GM12891 (cell line): Measurements from ENCODE around the gene DAZAP1.

Source experiments
- POLR2A ChIP-seq: IDR thresholded peaks from 2 replicates; pipeline ENCODE4 v1.6.1; 2011; ENCODE audit warnings: low read depth, low read length, control low read depth
- POLR2AphosphoS5 ChIP-seq: IDR thresholded peaks from 2 replicates; pipeline ENCODE4 v1.6.1; 2011; ENCODE audit warnings: low read depth, low read length, control low read depth
- SPI1 ChIP-seq: IDR thresholded peaks from 2 replicates; pipeline ENCODE4 v1.6.1; 2011; ENCODE audit warnings: low read depth, low read length, control low read depth
- TAF1 ChIP-seq: IDR thresholded peaks from 2 replicates; pipeline ENCODE4 v1.6.1; 2011; ENCODE audit warnings: low read depth, low read length, control low read depth

DNA sequence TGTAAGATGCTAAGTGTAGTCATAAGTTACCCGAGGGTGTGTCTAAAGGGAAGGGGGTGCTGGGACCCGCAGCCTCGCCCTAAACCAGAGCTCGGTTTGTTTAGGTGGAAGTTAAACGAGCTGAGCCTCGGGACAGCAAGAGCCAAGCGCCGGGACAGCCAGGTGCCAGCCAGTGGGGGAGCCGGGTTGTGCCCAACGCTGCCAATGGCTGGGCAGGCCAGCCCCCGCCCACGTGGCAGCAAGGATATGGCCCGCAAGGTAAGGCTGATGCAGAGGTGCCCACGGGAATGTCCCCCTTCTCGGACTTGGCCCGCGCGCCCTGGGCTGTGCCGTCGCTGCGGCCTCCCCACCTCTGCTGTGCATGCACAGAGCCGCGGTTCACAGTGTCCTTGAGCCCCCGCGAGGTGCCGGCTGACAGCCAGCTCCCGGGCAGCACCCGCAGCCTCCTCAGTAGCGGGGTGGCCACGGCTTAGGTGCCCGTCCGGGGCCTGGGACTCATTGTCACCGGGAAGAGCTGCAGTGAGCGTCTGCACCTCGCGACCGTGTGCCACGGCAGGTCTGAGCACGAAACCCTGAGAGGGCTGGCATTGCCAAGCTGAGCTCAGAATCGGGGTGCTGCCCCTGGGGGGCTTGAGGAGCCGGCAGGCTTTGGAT is 21.5 kb downstream of the DAZAP1 start:
- TF ChIP-seq POLR2A (no peak), POLR2AphosphoS5 (no peak), TAF1 (no peak), SPI1 (no peak)
